Adrenal gland (tissue), 12 donors: ENCODE data around the gene FGGY. TPM values are rescaled to one million over a fixed set of nuclear protein-coding genes. Genes with fewer than 3 reads are reported as not detected.

ENCODE experiments used
- DNase-seq, 7 donors: peaks; one replicate each; pipeline ENCODE4 v3.0.0-alpha.2; 2019 to 2020
- H3K27ac ChIP-seq, 5 donors: fragments of 200-600 bp; sonication (generic) in 4 of 5; 1 replicate in 3 of 5; 2 replicates in 2 of 5; pipeline versions ENCODE4 v1.5.1 to v1.8.0; 2016 to 2020; ENCODE audit warnings: mild to moderate bottlenecking in 1 of 5
- H3K27me3 ChIP-seq: fragments of 200-600 bp; 2 replicates; pipeline ENCODE4 v1.8.0; 2021
- H3K36me3 ChIP-seq, 2 donors: fragments of 200-600 bp; replicated peaks in 1 of 2; 1 replicate in 1 of 2; 2 replicates in 1 of 2; pipeline versions ENCODE4 v1.5.1 to v1.8.0; 2018 to 2022
- H3K4me1 ChIP-seq, 2 donors: fragments of 200-600 bp; replicated peaks in 1 of 2; 1 replicate in 1 of 2; 2 replicates in 1 of 2; pipeline versions ENCODE4 v1.5.1 to v1.8.0; 2018 to 2021
- H3K4me3 ChIP-seq, 4 donors: fragments of 200-600 bp; sonication (generic) in 3 of 4; one replicate each; pipeline ENCODE4 v1.5.1; 2016 to 2018
- H3K9me3 ChIP-seq, 3 donors: fragments of 200-600 bp; sonication (generic) in 1 of 3; replicated peaks in 1 of 3; 1 replicate in 2 of 3; 2 replicates in 1 of 3; pipeline versions ENCODE4 v1.5.1 to v1.8.0; 2016 to 2021
- CTCF ChIP-seq, 6 experiments: fragments of 450-650 bp in 4 of 6; fragments of 200-600 bp in 2 of 6; sonication (generic) in 1 of 6; IDR thresholded peaks; 1 replicate in 5 of 6; 2 replicates in 1 of 6; pipeline versions ENCODE4 v1.5.1 to v1.8.0; 2016 to 2021; ENCODE audit warnings: antibody characterized with exemption in 6 of 6, mild to moderate bottlenecking in 2 of 6, moderate library complexity in 1 of 6
- POLR2A ChIP-seq, 2 donors: fragments of 450-650 bp; IDR thresholded peaks; one replicate each; pipeline ENCODE4 v1.6.1; 2017; ENCODE audit warnings: antibody characterized with exemption in 2 of 2, mild to moderate bottlenecking in 2 of 2, moderate library complexity in 1 of 2
- WGBS, 4 donors: extraction: QIAGEN DNeasy Blood & Tissue Kit in 2 of 4; methylation state at CpG; one replicate each; pipeline versions ENCODE4 v1.1.5 to v1.1.7; 2013 to 2017; 5-methylcytosine and 5-hydroxymethylcytosine counted together
- intact Hi-C, 2 donors: fragments of 100-400 bp; cut with DNase I; formaldehyde crosslinking; loops; one replicate each; pipeline versions ENCODE4 v1.14.1 to v1.15.0; 2022 to 2023
- polyA plus RNA-seq, 3 donors: library from polyadenylated mRNA; stranded (reverse); fragments of 200-250 nt in 2 of 3; fragments of 350-450 nt in 1 of 3; fragmentation: Illumina TruSeq in 1 of 3; extraction: RNeasy Lipid Tissue Mini Kit (QIAGEN cat#74804) in 1 of 3; gene quantifications; one replicate each; pipeline ENCODE4 v1.2.3, GENCODE V29; 2013 to 2014
- total RNA-seq, 9 donors: library from RNA; depleted of rRNA in 4 of 9; stranded (reverse); fragments of >200 nt in 4 of 9; fragments of 120-200 nt in 1 of 9; fragmentation: NEBNext Ultra II Directional in 1 of 9; extraction: Animal tissue kit (Norgen Biotek cat#: 25700) in 1 of 9; gene quantifications; one replicate each; pipeline versions ENCODE4 v1.1.0 to v1.2.4, GENCODE V29; 2013 to 2023
- donor health status: healthy with polysubstance abuse.
- donor health status: Bipolar disorder and iron deficiency.
- donor health status: DM: yes; HTN: yes; CAD: no.
- donor health status: DM: no; HTN: no; CAD: no.
- donor health status: DM: no; HTN: no; CAD: no.
- donor health status: DM: yes; HTN: yes; CAD: no.

The FGGY gene
- total and polyA plus RNA-seq, 12 donors = 7.4 to 75.5 (median 35.0) TPM

- peaks cover 0 to 9% of the 10 kb centered on the region in 2 donors for H3K4me1 ChIP-seq
- TF ChIP-seq CTCF (IDR thresholded peaks at IDR 0.05) (no peak), POLR2A (IDR thresholded peaks at IDR 0.05) (no peak)
Measured at GRCh38 chr1:59598120-59598440, 301.2 kb downstream of the FGGY start.

GRCh38 chr1:59601041-59601441, 304.1 kb downstream of the FGGY start:
- intact Hi-C loops = no loop called here
- no peak for DNase-seq
- Histone ChIP-seq H3K27me3 (no peaks in the 10 kb centered on the region), H3K9me3 (no peaks in the 10 kb centered on the region), H3K4me3 (no peak overlapping the region), H3K36me3 (no peaks in the 10 kb centered on the region), H3K4me1 (peaks cover 0 to 8% of the 10 kb centered on the region in 2 donors), H3K27ac (no peak overlapping the region)
- no peak for TF ChIP-seq POLR2A (IDR thresholded peaks at IDR 0.05)
- TF ChIP-seq CTCF (IDR thresholded peaks at IDR 0.05) = no peak
- 92 to 98% (median 94%) methylated on average over 8 to 11 of the region's 11 CpGs for WGBS, 4 donors

More at GRCh38 chr1:59598120-59598440, 301.2 kb downstream of the FGGY start:
- intact Hi-C loops = no loop called here
- DNase-seq = no peak
- Histone ChIP-seq H3K4me3 (no peak overlapping the region), H3K9me3 (no peaks in the 10 kb centered on the region), H3K27ac (no peak overlapping the region), H3K36me3 (no peaks in the 10 kb centered on the region), H3K27me3 (no peaks in the 10 kb centered on the region)

DNA sequence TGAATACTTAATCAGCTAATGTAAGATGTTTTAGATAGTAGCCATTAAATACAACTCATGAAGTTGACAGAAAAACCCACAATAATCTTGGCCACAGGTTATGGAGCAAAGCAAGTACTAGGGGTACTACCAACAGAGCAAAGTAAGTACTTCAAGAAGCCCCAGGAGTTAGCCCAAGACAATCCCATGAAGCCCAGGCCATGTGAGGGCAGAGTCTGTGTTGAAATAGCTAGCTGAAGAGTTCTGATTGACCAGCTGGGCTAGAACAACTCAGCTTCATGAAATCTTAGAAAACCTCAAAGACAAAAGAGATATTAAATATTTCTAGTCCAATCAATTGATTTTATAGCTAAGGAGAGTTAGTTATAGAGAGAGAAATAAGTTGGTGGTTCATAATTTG, 304.9 kb downstream of the FGGY start:
- no peak for DNase-seq
- TF ChIP-seq POLR2A (IDR thresholded peaks at IDR 0.05) (no peak), CTCF (IDR thresholded peaks at IDR 0.05) (no peak)
- H3K27ac ChIP-seq = no peak overlapping the region
- peaks cover 0 to 6% of the 10 kb centered on the region in 2 donors for H3K4me1 ChIP-seq
- no peaks in the 10 kb centered on the region for H3K36me3 ChIP-seq
- H3K9me3 ChIP-seq = no peaks in the 10 kb centered on the region
- H3K4me3 ChIP-seq = no peak overlapping the region
- intact Hi-C loops = no loop called here
- no peaks in the 10 kb centered on the region for H3K27me3 ChIP-seq

- Histone ChIP-seq H3K27ac (no peak overlapping the region), H3K27me3 (no peaks in the 10 kb centered on the region), H3K4me3 (no peak overlapping the region), H3K36me3 (no peaks in the 10 kb centered on the region), H3K4me1 (peaks cover 0 to 6% of the 10 kb centered on the region in 2 donors), H3K9me3 (no peaks in the 10 kb centered on the region)
- TF ChIP-seq CTCF (IDR thresholded peaks at IDR 0.05) (no peak), POLR2A (IDR thresholded peaks at IDR 0.05) (no peak)
- no peak for DNase-seq
- intact Hi-C loops = no loop called here
Measured at GRCh38 chr1:59604191-59604590, 307.3 kb downstream of the FGGY start.
